ENCODE measurements around the gene MRM2. TPM values are rescaled to one million over a fixed set of nuclear protein-coding genes. Genes with fewer than 3 reads are reported as not detected.

Gene MRM2
- total RNA-seq, 4 donors from 2014 or later: 13.4 to 24.7 (median 15.8) TPM

DNA sequence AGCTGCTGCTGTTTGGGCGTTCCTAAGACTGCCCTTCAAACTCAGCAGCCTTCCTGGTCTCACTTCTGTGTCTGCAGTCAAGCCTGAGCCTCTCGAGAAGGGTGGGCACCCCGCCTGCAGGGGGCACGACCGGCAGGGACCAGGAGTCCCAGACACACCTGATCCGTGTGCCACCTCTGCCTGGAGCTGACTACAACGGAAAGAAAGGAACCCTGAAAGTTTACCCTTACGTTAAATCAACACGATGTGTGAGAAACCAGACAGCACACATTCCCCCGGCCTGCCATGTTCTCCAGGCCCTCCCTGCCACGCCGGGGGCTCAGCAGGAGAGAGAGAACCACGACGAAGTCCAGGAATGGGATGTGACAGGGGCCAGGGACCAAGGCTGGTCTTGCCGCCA lies 14.3 kb downstream of the MRM2 start:
- no peak for TF ChIP-seq EP300 (IDR thresholded peaks at IDR 0.05)
- no peak for TF ChIP-seq POLR2A (IDR thresholded peaks at IDR 0.05)
- TF ChIP-seq, protein P1, sequence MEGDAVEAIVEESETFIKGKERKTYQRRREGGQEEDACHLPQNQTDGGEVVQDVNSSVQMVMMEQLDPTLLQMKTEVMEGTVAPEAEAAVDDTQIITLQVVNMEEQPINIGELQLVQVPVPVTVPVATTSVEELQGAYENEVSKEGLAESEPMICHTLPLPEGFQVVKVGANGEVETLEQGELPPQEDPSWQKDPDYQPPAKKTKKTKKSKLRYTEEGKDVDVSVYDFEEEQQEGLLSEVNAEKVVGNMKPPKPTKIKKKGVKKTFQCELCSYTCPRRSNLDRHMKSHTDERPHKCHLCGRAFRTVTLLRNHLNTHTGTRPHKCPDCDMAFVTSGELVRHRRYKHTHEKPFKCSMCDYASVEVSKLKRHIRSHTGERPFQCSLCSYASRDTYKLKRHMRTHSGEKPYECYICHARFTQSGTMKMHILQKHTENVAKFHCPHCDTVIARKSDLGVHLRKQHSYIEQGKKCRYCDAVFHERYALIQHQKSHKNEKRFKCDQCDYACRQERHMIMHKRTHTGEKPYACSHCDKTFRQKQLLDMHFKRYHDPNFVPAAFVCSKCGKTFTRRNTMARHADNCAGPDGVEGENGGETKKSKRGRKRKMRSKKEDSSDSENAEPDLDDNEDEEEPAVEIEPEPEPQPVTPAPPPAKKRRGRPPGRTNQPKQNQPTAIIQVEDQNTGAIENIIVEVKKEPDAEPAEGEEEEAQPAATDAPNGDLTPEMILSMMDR (IDR thresholded peaks at IDR 0.05): no peak

DNA sequence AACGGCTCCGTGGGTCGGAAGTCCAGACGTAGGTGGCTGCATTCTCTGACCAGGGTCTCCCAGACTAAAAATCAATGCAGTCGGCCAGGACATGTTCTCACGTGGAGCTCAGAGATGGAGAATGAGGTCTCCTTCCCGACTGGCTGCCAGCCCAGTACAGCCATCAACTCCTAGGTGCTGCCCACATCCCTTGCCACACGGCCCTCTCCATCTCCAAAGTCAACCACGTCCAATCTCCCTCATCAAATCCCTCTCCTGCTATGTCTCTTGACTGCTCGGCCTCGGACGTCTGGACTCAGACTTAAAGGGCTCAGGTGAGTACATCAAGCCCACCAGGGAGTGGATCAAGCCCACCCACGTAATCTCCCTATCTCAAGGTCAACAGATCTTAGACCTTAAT lies 16.2 kb downstream of the MRM2 start:
- 95 to 96% methylated on average over 13 of the region's 13 CpGs for WGBS, 2 donors
- Histone ChIP-seq H3K4me3 (no peak overlapping the region), H3K27ac (no peak overlapping the region), H3K36me3 (peaks cover 0 to 95% (median 0%) of the 10 kb centered on the region in 3 donors), H3K9me3 (no peaks in the 10 kb centered on the region), H3K27me3 (no peaks in the 10 kb centered on the region), H3K4me1 (peaks cover 0 to 21% (median 1%) of the 10 kb centered on the region in 4 donors)
- DNase-seq (ENCODE audit: low spot score in 2 of 2): no peak
- no peak for TF ChIP-seq EP300 (IDR thresholded peaks at IDR 0.05)
- TF ChIP-seq POLR2A (IDR thresholded peaks at IDR 0.05): no peak
- TF ChIP-seq, protein P1 (IDR thresholded peaks at IDR 0.05): no peak

More for the DNA sequence above, 14.3 kb downstream of the MRM2 start:
- H3K4me3 ChIP-seq: no peak overlapping the region
- H3K36me3 ChIP-seq: peaks cover 0 to 76% (median 0%) of the 10 kb centered on the region in 3 donors
- no peaks in the 10 kb centered on the region for H3K27me3 ChIP-seq
- no peak overlapping the region for H3K27ac ChIP-seq
- 85 to 90% methylated on average over 15 of the region's 15 CpGs for WGBS, 2 donors
- DNase-seq (ENCODE audit: low spot score in 2 of 2): no peak
- H3K4me1 ChIP-seq: peaks cover 0 to 35% (median 15%) of the 10 kb centered on the region in 4 donors
- no peaks in the 10 kb centered on the region for H3K9me3 ChIP-seq

DNA sequence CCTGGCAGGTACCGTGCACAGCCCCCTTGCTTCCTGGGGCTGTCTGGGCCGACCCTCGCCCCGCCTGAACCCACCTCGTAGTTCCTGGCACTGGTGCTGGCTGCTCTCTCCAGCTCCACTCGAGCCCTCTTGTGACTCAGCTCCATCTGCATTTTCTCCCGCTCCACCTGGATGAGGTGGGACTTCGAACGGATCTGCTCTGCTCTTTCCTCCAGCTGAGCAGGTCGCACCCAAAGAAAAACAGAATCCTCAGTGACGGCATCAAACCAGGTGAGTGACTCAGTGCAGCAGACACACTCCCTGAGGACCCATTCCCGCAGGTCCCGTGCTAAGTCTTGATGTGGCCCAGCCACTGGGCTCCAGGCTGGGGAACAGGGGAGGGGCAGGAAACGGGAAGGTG lies 16.7 kb downstream of the MRM2 start:
- no peak for DNase-seq (ENCODE audit: low spot score in 2 of 2)
- TF ChIP-seq EP300 (IDR thresholded peaks at IDR 0.05): no peak
- 92 to 93% methylated on average over 14 of the region's 14 CpGs for WGBS, 2 donors
- Histone ChIP-seq H3K4me3 (no peak overlapping the region), H3K36me3 (peaks cover 0 to 100% (median 0%) of the 10 kb centered on the region in 3 donors), H3K27me3 (no peaks in the 10 kb centered on the region), H3K27ac (no peak overlapping the region), H3K9me3 (no peaks in the 10 kb centered on the region), H3K4me1 (peaks cover 0 to 16% (median 0%) of the 10 kb centered on the region in 4 donors)

DNA sequence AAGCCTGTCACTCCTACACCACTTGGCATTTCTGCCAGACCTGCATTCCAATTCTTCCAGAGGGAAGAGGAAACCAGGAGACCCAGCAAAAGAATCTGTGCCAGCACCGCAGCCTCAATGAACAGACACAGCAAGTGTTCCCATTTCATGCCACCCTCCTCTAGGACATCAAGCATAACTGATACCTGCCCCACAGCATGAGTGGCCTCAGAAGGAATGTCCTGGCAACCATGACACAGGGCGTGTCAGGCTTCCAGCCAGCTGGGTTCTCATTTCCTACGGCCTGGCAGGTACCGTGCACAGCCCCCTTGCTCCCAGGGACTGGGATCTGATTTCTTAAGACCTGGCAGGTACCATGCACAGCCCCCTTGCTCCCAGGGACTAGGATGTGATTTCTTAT lies 17.1 kb downstream of the MRM2 start:
- no peak overlapping the region for H3K4me3 ChIP-seq
- WGBS, 2 donors: 63 to 92% methylated on average over 4 of the region's 4 CpGs
- no peaks in the 10 kb centered on the region for H3K27me3 ChIP-seq
- H3K36me3 ChIP-seq: peaks cover 0 to 100% (median 0%) of the 10 kb centered on the region in 3 donors
- H3K9me3 ChIP-seq: no peaks in the 10 kb centered on the region
- H3K27ac ChIP-seq: no peak overlapping the region
- no peak for TF ChIP-seq EP300 (IDR thresholded peaks at IDR 0.05)
- TF ChIP-seq, protein P1 (IDR thresholded peaks at IDR 0.05): no peak
- TF ChIP-seq POLR2A (IDR thresholded peaks at IDR 0.05): no peak
- H3K4me1 ChIP-seq: peaks cover 0 to 12% (median 0%) of the 10 kb centered on the region in 4 donors
- DNase-seq (ENCODE audit: low spot score in 2 of 2): no peak

DNA sequence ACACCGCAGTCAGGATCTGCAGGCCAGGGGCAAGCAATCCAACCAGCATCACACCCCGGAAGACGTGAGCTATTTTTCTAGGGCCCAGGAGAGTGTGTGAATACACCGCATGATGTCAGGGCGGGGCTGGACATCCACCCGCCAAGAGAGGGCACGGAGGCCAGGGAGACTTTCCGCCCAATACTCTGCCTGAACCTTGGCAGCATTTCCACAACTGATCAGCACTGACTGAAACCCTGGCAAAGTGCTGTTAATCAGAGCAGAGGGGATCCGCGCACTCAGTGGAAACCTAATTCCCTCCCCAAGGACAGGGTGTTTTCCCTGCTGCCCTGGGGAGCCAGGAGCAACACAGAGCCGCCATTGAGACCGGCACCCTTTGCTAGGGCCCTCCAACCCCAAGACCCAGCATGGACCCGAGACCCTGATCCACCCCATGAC lies 17.5 kb downstream of the MRM2 start:
- TF ChIP-seq, protein P1 (IDR thresholded peaks at IDR 0.05): no peak
- no peak for TF ChIP-seq EP300 (IDR thresholded peaks at IDR 0.05)
- TF ChIP-seq POLR2A (IDR thresholded peaks at IDR 0.05): no peak
- 65 to 68% methylated on average over 6 to 13 of the region's 13 CpGs for WGBS, 2 donors
- no peaks in the 10 kb centered on the region for H3K9me3 ChIP-seq
- H3K36me3 ChIP-seq: peaks cover 0 to 100% (median 0%) of the 10 kb centered on the region in 3 donors
- H3K4me1 ChIP-seq: peaks cover 0 to 8% (median 0%) of the 10 kb centered on the region in 4 donors
- no peak for DNase-seq (ENCODE audit: low spot score in 2 of 2)
- H3K4me3 ChIP-seq: no peak overlapping the region
- H3K27ac ChIP-seq: no peak overlapping the region
- no peaks in the 10 kb centered on the region for H3K27me3 ChIP-seq

All from tibial nerve (tissue), 4 donors.